Stimulated activated naive CD4-positive, alpha-beta T cell treated with Interleukin-2 at 50 U/mL for 16 hours (primary cell): ENCODE data around the gene COL5A2.

Experiments
- DNase-seq: peaks from one replicate; lab custom pipeline; 2025; lab: John Stamatoyannopoulos, UW

The COL5A2 gene

DNA sequence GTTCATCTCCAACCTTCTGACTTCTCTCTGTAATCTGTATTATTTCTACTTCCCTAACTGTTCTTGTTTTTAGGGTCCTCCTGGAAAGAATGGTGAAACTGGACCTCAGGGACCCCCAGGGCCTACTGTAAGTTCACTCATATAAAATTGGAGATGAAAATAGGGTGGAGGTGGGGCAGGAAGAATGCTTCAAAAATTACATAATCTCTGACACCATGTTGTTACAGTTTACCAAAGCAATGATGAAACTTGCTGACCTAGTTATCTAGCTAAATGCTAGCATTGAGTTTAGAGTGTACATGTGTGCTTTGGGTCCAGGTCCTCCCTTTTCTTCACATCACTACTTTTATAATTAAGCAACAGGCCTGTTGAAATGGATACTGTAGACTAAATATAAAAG, 182.3 kb downstream of the COL5A2 start:
- DNase-seq: no peak

DNA sequence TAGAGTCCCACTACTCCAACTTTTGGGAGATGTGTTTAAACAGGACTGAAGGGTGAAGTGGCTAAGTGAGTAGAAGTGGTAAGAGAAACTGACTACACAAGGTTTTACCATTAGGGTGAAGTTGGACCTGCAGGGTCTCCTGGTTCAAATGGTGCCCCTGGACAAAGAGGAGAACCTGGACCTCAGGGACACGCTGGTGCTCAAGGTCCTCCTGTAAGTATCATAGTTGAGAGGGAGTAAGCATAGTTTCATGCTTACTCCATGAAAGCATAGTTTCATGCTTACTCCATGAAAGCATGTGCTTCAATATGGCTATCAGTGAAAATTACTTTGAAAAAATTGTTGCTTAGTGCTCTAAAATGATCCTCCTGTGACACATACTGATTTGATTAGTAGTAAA, 186.3 kb downstream of the COL5A2 start:
- no peak for DNase-seq

DNA sequence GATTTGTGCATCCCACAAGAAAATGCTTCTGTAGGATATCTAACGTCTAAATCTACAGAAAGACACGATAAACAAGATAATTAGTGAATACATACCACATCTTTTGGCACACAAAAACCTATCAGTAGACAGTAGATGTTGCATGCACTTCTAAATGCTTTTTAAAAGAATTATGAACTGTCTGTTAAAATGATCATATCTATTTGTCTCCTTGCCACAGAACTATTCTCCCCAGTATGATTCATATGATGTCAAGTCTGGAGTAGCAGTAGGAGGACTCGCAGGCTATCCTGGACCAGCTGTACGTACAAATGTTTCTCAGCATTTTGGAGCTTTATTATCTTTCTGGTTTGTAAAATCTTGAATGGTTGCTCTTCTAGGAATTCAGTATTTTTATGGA, 192.7 kb downstream of the COL5A2 start:
- no peak for DNase-seq

DNA sequence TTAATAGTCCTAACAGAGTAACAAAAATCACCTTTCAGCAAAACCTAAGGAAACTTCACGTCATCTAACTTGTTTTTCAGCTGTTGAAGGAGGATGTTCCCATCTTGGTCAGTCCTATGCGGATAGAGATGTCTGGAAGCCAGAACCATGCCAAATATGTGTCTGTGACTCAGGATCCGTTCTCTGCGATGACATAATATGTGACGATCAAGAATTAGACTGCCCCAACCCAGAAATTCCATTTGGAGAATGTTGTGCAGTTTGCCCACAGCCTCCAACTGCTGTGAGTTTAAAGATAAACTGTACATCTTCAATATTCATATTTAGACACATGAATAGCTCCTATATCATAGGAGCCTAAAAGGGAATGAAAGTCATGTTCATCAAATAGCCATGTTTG, 194.9 kb downstream of the COL5A2 start:
- no peak for DNase-seq

DNA sequence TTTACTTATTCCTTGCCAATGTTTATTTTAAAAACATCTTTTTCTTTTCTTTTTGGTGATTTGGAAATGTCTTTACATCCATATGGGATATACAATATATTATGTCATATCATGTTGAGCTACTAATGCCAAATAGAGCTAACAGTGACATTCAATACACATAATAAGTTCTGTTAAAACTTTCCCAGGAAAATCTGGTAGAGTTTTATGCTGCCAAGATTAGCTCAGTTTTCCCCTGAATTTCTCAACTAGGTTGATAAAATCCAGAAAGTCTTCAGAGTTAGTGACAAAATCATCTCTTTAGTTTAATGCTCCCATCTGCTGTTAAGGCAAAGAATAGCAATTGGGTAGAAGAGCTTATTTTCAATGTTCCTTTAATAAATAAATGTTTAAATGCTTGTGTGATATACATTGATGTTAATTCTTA, 195.5 kb downstream of the COL5A2 start:
- no peak for DNase-seq

DNA sequence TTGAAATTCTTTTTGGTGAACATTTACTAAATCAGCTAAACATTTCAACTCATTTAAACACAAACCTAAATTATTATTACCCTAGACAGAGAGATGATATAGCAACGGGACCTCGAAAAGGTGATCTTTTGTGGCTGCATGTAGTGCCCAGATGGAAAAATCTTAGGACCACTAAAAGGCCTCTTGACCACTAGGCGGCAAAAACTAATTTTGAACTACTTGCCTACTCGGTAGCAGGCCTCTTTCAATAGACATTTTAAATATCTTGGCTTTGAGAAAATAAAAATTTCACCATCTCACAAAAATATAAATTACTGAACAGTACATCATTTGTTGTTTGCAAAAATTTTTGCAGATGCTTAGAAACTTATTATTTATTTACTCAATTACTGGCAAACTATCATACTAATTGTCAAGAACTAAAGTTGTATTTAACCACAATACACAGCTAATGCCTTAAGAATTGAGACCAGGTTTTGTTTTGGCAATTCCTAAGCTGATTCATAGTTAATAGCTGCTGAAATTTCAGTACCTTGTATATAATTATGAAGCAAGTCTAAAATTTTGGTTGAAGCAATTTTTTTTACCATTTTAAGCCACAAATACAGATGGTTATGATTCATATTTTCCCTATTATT, 196.0 kb downstream of the COL5A2 start:
- DNase-seq: no peak
